GM21526 (cell line): ENCODE measurements around the gene NOL12.
"Not testable (repeated sequence)": the region's sequence is repeated elsewhere in the genome, so short reads cannot be mapped to it uniquely, and the experiment has no call there.

Experiments used
- ATAC-seq: cut with Tn5 transposase; IDR thresholded peaks from one replicate; pipeline ENCODE4 v1.9.1; 2021; ENCODE audit warnings: moderate library complexity; ENCODE audit not compliant: unreplicated experiment, low FRiP score

NOL12 gene

GRCh38 chr22:37686002-37686982 is at the start of gene NOL12:
TSS of gene NOL12 (plus strand) at chr22:37686343. CDS start at chr22:37686393, 50 bp downstream.
- ATAC-seq, result peak; percentile 49

- no peak for ATAC-seq
These were observed 49.2 kb upstream of the NOL12 start for GRCh38 chr22:37636949-37637273.

- no peak for ATAC-seq
These were observed 47.6 kb upstream of the NOL12 start for GRCh38 chr22:37638391-37639069.

GRCh38 chr22:37639070-37639760 is 46.9 kb upstream of the NOL12 start, which contains the start of gene SH3BP1:
TSS of gene SH3BP1 (plus strand) at chr22:37639669. CDS start at chr22:37639788, 119 bp downstream.
- no peak for ATAC-seq

- ATAC-seq, result no peak
These were observed 46.2 kb upstream of the NOL12 start for GRCh38 chr22:37639771-37640590.

- ATAC-seq, result no peak
These were observed 45.3 kb upstream of the NOL12 start for GRCh38 chr22:37640591-37641560.

- no peak for ATAC-seq
These were observed 44.6 kb upstream of the NOL12 start for GRCh38 chr22:37641561-37641949.

- no peak for ATAC-seq
These were observed 42.8 kb upstream of the NOL12 start for GRCh38 chr22:37643225-37643847.

GRCh38 chr22:37647317-37647716 is 38.8 kb upstream of the NOL12 start:
- ATAC-seq, result no peak

GRCh38 chr22:37647928-37648327 is 38.2 kb upstream of the NOL12 start:
- ATAC-seq, result no peak

GRCh38 chr22:37650463-37651136 is 35.5 kb upstream of the NOL12 start:
- no peak for ATAC-seq

- ATAC-seq, result no peak
These were observed 31.4 kb upstream of the NOL12 start for GRCh38 chr22:37654563-37655251.

GRCh38 chr22:37655252-37655563 is 30.9 kb upstream of the NOL12 start:
- no peak for ATAC-seq

- not testable (repeated sequence) for ATAC-seq
These were observed 29.6 kb upstream of the NOL12 start for GRCh38 chr22:37656583-37656982.

- ATAC-seq, result no peak
These were observed 28.5 kb upstream of the NOL12 start for GRCh38 chr22:37657590-37658132.

- peak; percentile 74 for ATAC-seq
These were observed 27.7 kb upstream of the NOL12 start, which contains the start of gene PDXP for GRCh38 chr22:37658133-37659065. TSS of gene PDXP (plus strand) at chr22:37658723. CDS start at chr22:37658783, 60 bp downstream.
